Stomach (tissue), 4 donors: Measurements from ENCODE around the gene EME2.

Source experiments
- CTCF ChIP-seq, 7 experiments: fragments of 450-650 bp in 4 of 7; fragments of 200-600 bp in 3 of 7; sonication (generic) in 3 of 7; IDR thresholded peaks; one replicate each; pipeline ENCODE4 v1.5.1; 2016 to 2019; ENCODE audit warnings: antibody characterized with exemption in 7 of 7, control low read depth in 2 of 7, mild to moderate bottlenecking in 1 of 7
- POLR2A ChIP-seq, 4 donors: fragments of 450-650 bp; IDR thresholded peaks; one replicate each; pipeline ENCODE4 v1.6.1; 2016; ENCODE audit warnings: antibody characterized with exemption in 4 of 4, control low read depth in 2 of 4, mild to moderate bottlenecking in 1 of 4, moderate library complexity in 1 of 4

DNA sequence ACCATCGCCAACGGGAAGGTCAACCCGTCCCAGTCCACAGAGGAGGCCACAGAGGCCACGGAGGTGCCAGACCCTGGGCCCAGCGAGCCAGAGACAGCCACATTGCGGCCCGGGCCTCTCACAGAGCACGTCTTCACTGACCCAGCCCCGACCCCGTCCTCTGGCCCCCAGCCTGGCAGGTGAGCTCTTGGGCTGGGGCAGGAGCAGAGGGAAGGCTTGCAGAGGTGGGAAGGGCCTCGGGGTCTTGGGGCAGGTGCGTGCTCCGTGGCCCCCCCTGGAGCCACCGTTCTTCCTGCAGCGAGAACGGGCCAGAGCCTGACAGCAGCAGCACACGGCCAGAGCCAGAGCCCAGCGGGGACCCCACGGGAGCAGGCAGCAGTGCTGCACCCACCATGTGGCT, 6.4 kb upstream of the EME2 start:
- TF ChIP-seq CTCF (IDR thresholded peaks at IDR 0.05) (no peak), POLR2A (IDR thresholded peaks at IDR 0.05) (no peak)
